HG02678 (cell line): ENCODE measurements around the gene STARD3.
"Not testable (repeated sequence)": the region's sequence is repeated elsewhere in the genome, so short reads cannot be mapped to it uniquely, and the experiment has no call there.

Experiments
- ATAC-seq: cut with Tn5 transposase; IDR thresholded peaks from one replicate; pipeline ENCODE4 v1.9.1; 2021; ENCODE audit warnings: mild to moderate bottlenecking, moderate library complexity; ENCODE audit not compliant: unreplicated experiment

The STARD3 gene

GRCh38 chr17:39706921-39707337 is 70.0 kb downstream of the STARD3 start:
- ATAC-seq, result no peak

DNA sequence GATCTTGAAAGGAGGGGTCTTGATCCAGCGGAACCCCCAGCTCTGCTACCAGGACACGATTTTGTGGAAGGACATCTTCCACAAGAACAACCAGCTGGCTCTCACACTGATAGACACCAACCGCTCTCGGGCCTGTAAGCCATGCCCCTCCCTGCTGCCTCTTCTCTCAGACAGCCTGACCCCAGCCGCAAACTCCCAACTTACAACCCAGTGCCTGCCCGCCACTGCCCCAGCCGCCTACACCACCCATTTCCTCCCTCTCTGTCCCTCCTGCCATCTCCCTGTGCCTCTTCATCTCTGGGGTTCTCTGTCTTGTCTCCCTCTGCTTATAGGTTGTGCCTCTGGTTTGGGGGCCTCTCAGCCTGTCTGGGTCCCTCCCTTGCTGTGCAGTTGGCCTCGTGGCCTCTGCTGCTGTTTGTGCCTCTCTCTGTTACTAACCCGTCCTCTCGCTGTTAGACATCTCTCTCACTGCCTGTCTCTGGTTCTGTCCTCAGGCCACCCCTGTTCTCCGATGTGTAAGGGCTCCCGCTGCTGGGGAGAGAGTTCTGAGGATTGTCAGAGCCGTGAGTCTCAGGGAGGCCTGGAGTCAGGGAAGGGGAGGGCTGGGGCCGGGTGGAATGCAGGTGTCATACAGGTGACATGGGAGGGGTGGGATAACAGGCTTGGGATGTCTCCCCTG is 72.5 kb downstream of the STARD3 start:
- ATAC-seq, result no peak

- no peak for ATAC-seq
Measured at GRCh38 chr17:39709998-39710964, 73.3 kb downstream of the STARD3 start.

DNA sequence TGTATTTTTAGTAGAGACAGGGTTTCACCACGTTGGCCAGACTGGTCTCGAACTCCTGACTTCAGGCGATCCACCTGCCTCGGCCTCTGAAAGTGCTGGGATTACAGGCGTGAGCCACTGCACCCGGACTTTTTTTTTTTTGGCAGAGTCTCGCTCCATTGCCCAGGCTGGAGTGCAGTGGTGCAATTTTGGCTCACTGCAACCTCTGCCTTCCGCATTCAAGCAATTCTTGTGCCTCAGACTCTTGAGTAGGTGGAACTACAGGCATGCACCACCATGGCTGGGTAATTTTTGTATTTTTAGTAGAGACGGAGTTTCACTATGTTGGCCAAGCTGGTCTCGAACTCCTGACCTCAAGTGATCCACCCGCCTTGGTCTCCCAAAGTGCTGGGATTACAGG is 74.1 kb downstream of the STARD3 start:
- not testable (repeated sequence) for ATAC-seq

- no peak for ATAC-seq
Measured at GRCh38 chr17:39711851-39712250, 74.9 kb downstream of the STARD3 start.
